ENCODE results near the gene VIPAS39. TPM values are rescaled to one million over a fixed set of nuclear protein-coding genes. Genes with fewer than 3 reads are reported as not detected.

Gene VIPAS39
- total and polyA plus RNA-seq, 7 donors: 12.0 to 24.3 (median 18.0) TPM

- Histone ChIP-seq H3K9me3 (no peaks in the 10 kb centered on the region), H3K4me1 (no peaks in the 10 kb centered on the region), H3K4me3 (no peak overlapping the region), H3K27me3 (no peaks in the 10 kb centered on the region), H3K36me3 (peaks cover 0 to 7% (median 1%) of the 10 kb centered on the region in 4 donors), H3K27ac (no peak overlapping the region)
- 75 to 85% methylated on average over 9 of the region's 9 CpGs for WGBS, 2 donors
- DNase-seq: no peak
- intact Hi-C loops (cut with DNase I): no loop called here
- TF ChIP-seq, protein P1, sequence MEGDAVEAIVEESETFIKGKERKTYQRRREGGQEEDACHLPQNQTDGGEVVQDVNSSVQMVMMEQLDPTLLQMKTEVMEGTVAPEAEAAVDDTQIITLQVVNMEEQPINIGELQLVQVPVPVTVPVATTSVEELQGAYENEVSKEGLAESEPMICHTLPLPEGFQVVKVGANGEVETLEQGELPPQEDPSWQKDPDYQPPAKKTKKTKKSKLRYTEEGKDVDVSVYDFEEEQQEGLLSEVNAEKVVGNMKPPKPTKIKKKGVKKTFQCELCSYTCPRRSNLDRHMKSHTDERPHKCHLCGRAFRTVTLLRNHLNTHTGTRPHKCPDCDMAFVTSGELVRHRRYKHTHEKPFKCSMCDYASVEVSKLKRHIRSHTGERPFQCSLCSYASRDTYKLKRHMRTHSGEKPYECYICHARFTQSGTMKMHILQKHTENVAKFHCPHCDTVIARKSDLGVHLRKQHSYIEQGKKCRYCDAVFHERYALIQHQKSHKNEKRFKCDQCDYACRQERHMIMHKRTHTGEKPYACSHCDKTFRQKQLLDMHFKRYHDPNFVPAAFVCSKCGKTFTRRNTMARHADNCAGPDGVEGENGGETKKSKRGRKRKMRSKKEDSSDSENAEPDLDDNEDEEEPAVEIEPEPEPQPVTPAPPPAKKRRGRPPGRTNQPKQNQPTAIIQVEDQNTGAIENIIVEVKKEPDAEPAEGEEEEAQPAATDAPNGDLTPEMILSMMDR (IDR thresholded peaks at IDR 0.05): no peak
- TF ChIP-seq EP300 (IDR thresholded peaks at IDR 0.05) (no peak), POLR2A (IDR thresholded peaks at IDR 0.05) (no peak), POLR2AphosphoS5 (IDR thresholded peaks at IDR 0.05) (no peak)
Measured at GRCh38 chr14:77474479-77475177, 17.2 kb upstream of the VIPAS39 start.

DNA sequence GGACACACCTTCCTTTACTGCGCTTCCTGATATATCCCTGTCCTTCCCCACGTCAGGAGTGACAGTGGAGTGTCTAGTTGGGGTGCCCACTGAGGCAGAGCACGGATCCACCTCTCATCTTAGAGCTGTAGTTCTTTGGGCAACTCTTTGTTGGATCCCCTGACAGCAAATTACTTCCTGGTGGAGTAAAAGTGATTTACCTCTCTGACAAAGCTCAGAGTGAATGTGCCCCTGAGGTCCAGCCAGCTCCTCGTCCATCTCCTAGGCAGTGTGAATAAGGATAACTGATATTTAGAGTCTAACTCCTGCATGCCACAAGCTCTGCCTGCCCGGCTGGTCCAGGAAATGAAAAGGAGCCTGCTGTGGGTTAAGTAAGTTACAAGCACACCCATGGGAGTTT, 16.5 kb upstream of the VIPAS39 start:
- Histone ChIP-seq H3K4me3 (no peak overlapping the region), H3K36me3 (peaks cover 0 to 14% (median 8%) of the 10 kb centered on the region in 4 donors), H3K4me1 (no peaks in the 10 kb centered on the region), H3K9me3 (no peaks in the 10 kb centered on the region), H3K27me3 (no peaks in the 10 kb centered on the region), H3K27ac (no peak overlapping the region)
- 56 to 71% methylated on average over 5 of the region's 5 CpGs for WGBS, 2 donors
- DNase-seq: no peak
- TF ChIP-seq, protein P1 (IDR thresholded peaks at IDR 0.05): no peak
- TF ChIP-seq POLR2AphosphoS5 (IDR thresholded peaks at IDR 0.05) (no peak), EP300 (IDR thresholded peaks at IDR 0.05) (no peak), POLR2A (IDR thresholded peaks at IDR 0.05) (no peak)
- intact Hi-C loops (cut with DNase I): no loop called here

- intact Hi-C loops (cut with DNase I): no loop called here
- Histone ChIP-seq H3K27ac (no peak overlapping the region), H3K9me3 (no peaks in the 10 kb centered on the region), H3K27me3 (no peaks in the 10 kb centered on the region), H3K4me3 (no peak overlapping the region), H3K4me1 (no peaks in the 10 kb centered on the region), H3K36me3 (peaks cover 14 to 48% (median 33%) of the 10 kb centered on the region in 4 donors)
- TF ChIP-seq, protein P1 (IDR thresholded peaks at IDR 0.05): no peak
- no peak for TF ChIP-seq POLR2A (IDR thresholded peaks at IDR 0.05)
- TF ChIP-seq POLR2AphosphoS5 (IDR thresholded peaks at IDR 0.05): no peak
- no peak for TF ChIP-seq EP300 (IDR thresholded peaks at IDR 0.05)
- 15 to 50% methylated on average over 5 of the region's 5 CpGs for WGBS, 2 donors
- no peak for DNase-seq
Measured at GRCh38 chr14:77470224-77470870, 12.9 kb upstream of the VIPAS39 start.

GRCh38 chr14:77469539-77469938, 12.1 kb upstream of the VIPAS39 start:
- intact Hi-C loops (cut with DNase I): no loop called here
- Histone ChIP-seq H3K9me3 (no peaks in the 10 kb centered on the region), H3K27ac (no peak overlapping the region), H3K36me3 (peaks cover 20 to 56% (median 39%) of the 10 kb centered on the region in 4 donors), H3K4me3 (no peak overlapping the region), H3K27me3 (no peaks in the 10 kb centered on the region), H3K4me1 (no peaks in the 10 kb centered on the region)
- TF ChIP-seq POLR2AphosphoS5 (IDR thresholded peaks at IDR 0.05): no peak
- TF ChIP-seq, protein P1 (IDR thresholded peaks at IDR 0.05): no peak
- no peak for TF ChIP-seq EP300 (IDR thresholded peaks at IDR 0.05)
- no peak for TF ChIP-seq POLR2A (IDR thresholded peaks at IDR 0.05)
- WGBS, 2 donors: 84 to 90% methylated on average over 1 of the region's 1 CpG
- no peak for DNase-seq
